Spinal cord (tissue), 10 donors: ENCODE results near the gene CDV3. TPM values are rescaled to one million over a fixed set of nuclear protein-coding genes. Genes with fewer than 3 reads are reported as not detected.

Experiments used
- DNase-seq, 6 donors: peaks; one replicate each; pipeline versions ENCODE4 v3.0.0 to v3.0.0-alpha.2; 2013 to 2015; ENCODE audit warnings: low spot score in 6 of 6, low read depth in 4 of 6
- H3K27ac ChIP-seq: one replicate; pipeline ENCODE4 v1.5.1; 2013; ENCODE audit warnings: low read depth, low read length, control low read depth
- H3K27me3 ChIP-seq: one replicate; pipeline ENCODE4 v1.6.1; 2013; ENCODE audit warnings: low read length; ENCODE audit not compliant: control insufficient read depth, insufficient read depth
- H3K36me3 ChIP-seq: one replicate; pipeline ENCODE4 v1.6.1; 2013; ENCODE audit warnings: low read length; ENCODE audit not compliant: control insufficient read depth, insufficient read depth
- H3K4me1 ChIP-seq: one replicate; pipeline ENCODE4 v1.6.1; 2013; ENCODE audit warnings: low read length; ENCODE audit not compliant: control insufficient read depth, insufficient read depth
- H3K4me3 ChIP-seq: one replicate; pipeline ENCODE4 v1.5.1; 2013; ENCODE audit warnings: low read depth, low read length, control low read depth
- H3K9me3 ChIP-seq: one replicate; pipeline ENCODE4 v1.6.1; 2013; ENCODE audit warnings: low read length; ENCODE audit not compliant: control insufficient read depth, insufficient read depth
- WGBS: methylation state at CpG from one replicate; pipeline ENCODE4 v1.1.5; 2013; ENCODE audit warnings: missing lambda C conversion rate; ENCODE audit not compliant: insufficient coverage; 5-methylcytosine and 5-hydroxymethylcytosine counted together
- polyA plus RNA-seq, 2 donors: library from polyadenylated mRNA; unstranded; fragments of 120-200 nt; gene quantifications; one replicate each; pipeline ENCODE4 v1.2.1, GENCODE V29; 2013; ENCODE audit not compliant: insufficient read length in 2 of 2
- small RNA-seq: library from RNA; depleted of rRNA; stranded (forward); fragments of <200 nt; gene quantifications from one replicate; pipeline ENCODE3, GENCODE V24; 2014; ENCODE audit warnings: low replicate concordance
- total RNA-seq, 2 donors: library from RNA; depleted of rRNA in 1 of 2; stranded (reverse); fragments of 120-200 nt in 1 of 2; fragments of >200 nt in 1 of 2; gene quantifications; one replicate each; pipeline versions ENCODE4 v1.2.3 to v1.2.4, GENCODE V29; 2013 to 2014
- donor health status: healthy.

CDV3 gene
- total and polyA plus RNA-seq, 4 donors: 93.8 to 166 (median 123) TPM

DNA sequence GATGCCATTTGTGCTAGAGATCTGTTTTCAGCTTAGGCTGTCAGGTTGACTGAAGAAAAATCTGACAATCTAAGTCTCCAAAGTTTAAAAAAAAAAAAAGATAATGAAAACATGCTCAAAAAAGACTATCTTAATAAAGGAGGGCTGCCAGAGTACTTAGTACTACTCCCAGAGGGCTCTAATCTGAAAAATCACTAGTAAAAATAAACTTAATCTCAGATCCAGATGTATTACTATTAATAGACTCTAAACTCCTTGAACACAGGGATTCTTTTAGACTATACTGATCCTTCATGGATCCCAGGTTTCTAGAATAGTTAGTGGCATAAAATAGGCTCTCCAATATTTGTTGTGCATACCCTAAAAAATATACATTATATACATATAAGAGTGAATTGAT lies 54.3 kb downstream of the CDV3 start:
- Histone ChIP-seq H3K4me3 (no peak overlapping the region), H3K4me1 (no peaks in the 10 kb centered on the region), H3K27me3 (no peaks in the 10 kb centered on the region), H3K9me3 (no peaks in the 10 kb centered on the region), H3K36me3 (peaks cover 22% of the 10 kb centered on the region), H3K27ac (no peak overlapping the region)
- DNase-seq: no peak

DNA sequence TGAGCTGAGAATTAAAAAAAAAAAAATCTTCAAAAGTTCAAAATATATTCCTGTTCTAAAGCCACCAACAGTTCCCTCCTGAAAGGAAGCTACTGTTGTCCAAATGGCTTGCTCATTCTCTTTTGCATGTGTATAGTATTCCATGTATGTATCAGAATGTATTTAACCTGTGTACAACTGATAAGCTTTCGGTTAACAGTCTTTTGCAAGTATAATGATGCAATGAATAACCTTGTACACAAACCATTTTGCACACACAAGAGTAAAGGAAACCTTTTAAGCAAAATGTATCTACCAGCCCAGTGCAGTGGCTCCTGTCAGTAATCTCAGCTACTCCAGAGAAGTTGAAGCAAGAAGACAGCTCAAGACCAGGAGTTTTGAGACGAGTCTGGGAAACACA lies 55.7 kb downstream of the CDV3 start:
- Histone ChIP-seq H3K9me3 (no peaks in the 10 kb centered on the region), H3K4me1 (no peaks in the 10 kb centered on the region), H3K4me3 (no peak overlapping the region), H3K36me3 (peaks cover 26% of the 10 kb centered on the region), H3K27me3 (no peaks in the 10 kb centered on the region), H3K27ac (no peak overlapping the region)
- no CpG with 5 or more reads among the region's 2 CpGs for WGBS
- no peak for DNase-seq

GRCh38 chr3:133633439-133633838 lies 60.0 kb downstream of the CDV3 start:
- Histone ChIP-seq H3K27ac (no peak overlapping the region), H3K36me3 (peaks cover 24% of the 10 kb centered on the region), H3K9me3 (no peaks in the 10 kb centered on the region), H3K27me3 (no peaks in the 10 kb centered on the region), H3K4me3 (no peak overlapping the region), H3K4me1 (no peaks in the 10 kb centered on the region)
- DNase-seq: no peak
- 96% methylated on average over 3 of the region's 4 CpGs for WGBS

Small RNA genes within 50 kb of the gene (small RNA-seq; reads per million reads assigned to genes)
- gene AC022296.2: not detected
- not detected for gene RF00438

Other genes starting within 250 kb of the CDV3 start
- gene BFSP2, start 173.6 kb upstream of the CDV3 start, total RNA-seq: 1 to 10 TPM in 1 of 2 donors, not detected in 1; 1.0 TPM
- gene BFSP2, start 173.6 kb upstream of the CDV3 start, polyA plus RNA-seq: not detected
- 10 to 100 TPM; 42.3 to 49.0 TPM for gene TOPBP1, start 88.3 kb downstream of the CDV3 start, total RNA-seq
- gene TOPBP1, start 88.3 kb downstream of the CDV3 start, polyA plus RNA-seq: 10 to 100 TPM; 27.5 to 35.0 TPM
- 100 to 1,000 TPM; 333 to 466 TPM for gene TF, start 172.7 kb downstream of the CDV3 start, total RNA-seq
- 100 to 1,000 TPM; 591 to 708 TPM for gene TF, start 172.7 kb downstream of the CDV3 start, polyA plus RNA-seq
- gene SRPRB, start 232.1 kb downstream of the CDV3 start, total RNA-seq: 10 to 100 TPM; 56.1 to 70.7 TPM
- 10 to 100 TPM; 69.6 to 74.6 TPM for gene SRPRB, start 232.1 kb downstream of the CDV3 start, polyA plus RNA-seq